Osteoblast (primary cell): Measurements from ENCODE around the gene USP54. TPM values are rescaled to one million over a fixed set of nuclear protein-coding genes. Genes with fewer than 3 reads are reported as not detected.
A peak's percentile ranks its signal among the peaks of the same experiment; 100 is the strongest.

Experiments used
- DNase-seq: peaks from one replicate; pipeline ENCODE4 v3.0.0; 2011; ENCODE audit warnings: low spot score, mixed read lengths; ENCODE audit not compliant: insufficient read length; ENCODE audit errors: missing footprints
- H2AFZ ChIP-seq: 2 replicates; pipeline ENCODE4 v1.6.0; 2011; ENCODE audit warnings: mild to moderate bottlenecking, low read length
- H3K27ac ChIP-seq: 2 replicates; pipeline ENCODE4 v1.5.1; 2011; ENCODE audit warnings: mild to moderate bottlenecking, low read depth, low read length, moderate library complexity
- H3K27me3 ChIP-seq: 2 replicates; pipeline ENCODE4 v1.6.0; 2012; ENCODE audit warnings: mild to moderate bottlenecking, control low read depth, inconsistent platforms, low read length, moderate library complexity; ENCODE audit not compliant: insufficient read depth
- H3K36me3 ChIP-seq: 2 replicates; pipeline ENCODE4 v1.5.1; 2011; ENCODE audit warnings: mild to moderate bottlenecking, low read length, control low read depth, moderate library complexity; ENCODE audit not compliant: insufficient read depth
- H3K4me1 ChIP-seq: 2 replicates; pipeline ENCODE4 v1.5.1; 2011; ENCODE audit warnings: mild to moderate bottlenecking, low read length, control low read depth, moderate library complexity; ENCODE audit not compliant: insufficient read depth
- H3K4me2 ChIP-seq: 2 replicates; pipeline ENCODE4 v1.6.0; 2011; ENCODE audit warnings: mild to moderate bottlenecking, low read length; ENCODE audit not compliant: insufficient read depth
- H3K4me3 ChIP-seq: fragments of 200-600 bp; sonication (generic); 3 replicates; pipeline ENCODE4 v1.5.1; 2012; ENCODE audit warnings: mild to moderate bottlenecking, low read length, inconsistent platforms; ENCODE audit not compliant: insufficient read depth
- H3K79me2 ChIP-seq: 2 replicates; pipeline ENCODE4 v1.6.0; 2012; ENCODE audit warnings: mild to moderate bottlenecking, low read length, control low read depth, inconsistent platforms; ENCODE audit not compliant: insufficient read depth
- H3K9me3 ChIP-seq: 2 replicates; pipeline ENCODE4 v1.5.1; 2011; ENCODE audit warnings: low read depth, low read length, control low read depth
- H4K20me1 ChIP-seq: 2 replicates; pipeline ENCODE4 v1.6.0; 2012; ENCODE audit warnings: mild to moderate bottlenecking, low read length, control low read depth; ENCODE audit not compliant: insufficient read depth
- total RNA-seq: library from RNA; depleted of rRNA; stranded (reverse); fragments of >200 nt; gene quantifications from 2 replicates; pipeline ENCODE4 v1.2.3, GENCODE V29; 2012
- TF ChIP-seq, protein P1 (sequence below): IDR thresholded peaks from 2 replicates; pipeline ENCODE4 v1.5.1; 2011; ENCODE audit warnings: mild to moderate bottlenecking, low read depth, low read length, moderate library complexity; ENCODE audit errors: extremely low read depth

USP54 gene
- total RNA-seq, 1 donor, result 25.0 TPM

DNA sequence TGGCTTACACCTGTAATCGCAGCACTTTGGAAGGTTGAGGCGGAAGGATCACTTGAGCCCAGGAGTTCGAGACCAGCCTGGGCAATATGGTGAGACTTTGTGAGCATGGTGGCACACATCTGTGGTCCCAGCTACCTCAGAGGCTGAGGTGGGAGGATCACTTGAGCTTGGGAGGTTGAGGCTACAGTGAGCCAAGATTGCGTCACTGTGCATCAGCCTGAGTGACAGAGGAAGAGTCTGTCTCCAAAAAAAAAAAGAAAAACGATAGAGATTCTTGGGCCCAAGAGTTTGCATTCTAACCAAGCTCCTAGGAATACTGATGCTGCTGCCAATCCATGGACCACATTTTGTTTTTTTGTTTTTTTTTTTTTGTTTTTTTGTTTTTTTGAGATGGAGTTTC, 38.0 kb upstream of the USP54 start:
- Histone ChIP-seq H3K27me3 (no peaks in the 10 kb centered on the region), H3K9me3 (no peaks in the 10 kb centered on the region), H2AFZ (no peak overlapping the region), H3K79me2 (peaks cover 7% of the 10 kb centered on the region), H4K20me1 (no peaks in the 10 kb centered on the region), H3K4me3 (no peak overlapping the region), H3K4me2 (no peak overlapping the region), H3K4me1 (peaks cover 5% of the 10 kb centered on the region), H3K27ac (no peak overlapping the region), H3K36me3 (no peaks in the 10 kb centered on the region)
- DNase-seq, result no peak
- TF ChIP-seq, protein P1, sequence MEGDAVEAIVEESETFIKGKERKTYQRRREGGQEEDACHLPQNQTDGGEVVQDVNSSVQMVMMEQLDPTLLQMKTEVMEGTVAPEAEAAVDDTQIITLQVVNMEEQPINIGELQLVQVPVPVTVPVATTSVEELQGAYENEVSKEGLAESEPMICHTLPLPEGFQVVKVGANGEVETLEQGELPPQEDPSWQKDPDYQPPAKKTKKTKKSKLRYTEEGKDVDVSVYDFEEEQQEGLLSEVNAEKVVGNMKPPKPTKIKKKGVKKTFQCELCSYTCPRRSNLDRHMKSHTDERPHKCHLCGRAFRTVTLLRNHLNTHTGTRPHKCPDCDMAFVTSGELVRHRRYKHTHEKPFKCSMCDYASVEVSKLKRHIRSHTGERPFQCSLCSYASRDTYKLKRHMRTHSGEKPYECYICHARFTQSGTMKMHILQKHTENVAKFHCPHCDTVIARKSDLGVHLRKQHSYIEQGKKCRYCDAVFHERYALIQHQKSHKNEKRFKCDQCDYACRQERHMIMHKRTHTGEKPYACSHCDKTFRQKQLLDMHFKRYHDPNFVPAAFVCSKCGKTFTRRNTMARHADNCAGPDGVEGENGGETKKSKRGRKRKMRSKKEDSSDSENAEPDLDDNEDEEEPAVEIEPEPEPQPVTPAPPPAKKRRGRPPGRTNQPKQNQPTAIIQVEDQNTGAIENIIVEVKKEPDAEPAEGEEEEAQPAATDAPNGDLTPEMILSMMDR, result no peak

DNA sequence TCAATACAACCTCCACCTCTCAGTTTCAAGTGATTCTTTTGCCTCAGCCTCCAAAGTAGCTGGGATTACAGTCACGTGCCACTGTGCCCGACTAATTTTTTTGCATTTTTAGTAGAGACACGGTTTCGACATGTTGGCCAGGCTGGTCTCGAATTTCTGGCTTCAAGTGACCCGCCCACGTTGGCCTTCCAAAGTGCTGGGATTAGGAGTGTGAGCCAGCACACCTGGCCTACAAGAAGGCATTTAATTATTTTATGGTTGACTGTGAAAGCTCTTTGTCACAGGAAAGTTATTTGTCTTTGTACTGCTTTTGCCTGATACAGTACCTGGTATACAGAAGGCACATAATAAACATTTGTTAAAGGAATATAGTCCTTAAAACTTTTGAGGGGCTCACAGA, 37.3 kb upstream of the USP54 start:
- Histone ChIP-seq H3K27ac (no peak overlapping the region), H4K20me1 (no peaks in the 10 kb centered on the region), H3K4me2 (no peak overlapping the region), H3K9me3 (no peaks in the 10 kb centered on the region), H3K4me3 (no peak overlapping the region), H3K79me2 (peaks cover 7% of the 10 kb centered on the region), H3K36me3 (no peaks in the 10 kb centered on the region), H3K27me3 (no peaks in the 10 kb centered on the region), H2AFZ (no peak overlapping the region), H3K4me1 (peaks cover 5% of the 10 kb centered on the region)
- TF ChIP-seq, protein P1, result no peak
- DNase-seq, result no peak

DNA sequence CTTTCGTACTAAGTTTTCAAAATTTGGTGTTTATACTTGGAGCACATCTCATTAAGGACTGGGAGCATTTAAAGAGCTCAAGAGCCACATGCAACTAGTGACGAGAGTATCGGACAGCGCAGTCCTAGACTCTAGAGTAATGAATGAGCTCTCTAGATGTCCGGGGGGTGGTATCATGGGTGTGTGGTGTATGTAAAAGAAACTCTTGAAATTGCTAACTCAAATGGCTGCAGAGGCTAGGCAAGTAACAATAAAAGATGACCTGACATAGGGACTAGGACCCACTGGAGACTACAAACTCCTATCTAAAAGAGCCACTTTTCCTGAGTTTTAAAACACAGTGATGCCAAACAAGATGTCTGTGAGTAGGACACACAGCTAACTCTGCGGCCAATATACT, 36.2 kb upstream of the USP54 start:
- Histone ChIP-seq H3K4me2 (no peak overlapping the region), H3K36me3 (no peaks in the 10 kb centered on the region), H2AFZ (no peak overlapping the region), H3K4me1 (peaks cover 5% of the 10 kb centered on the region), H3K79me2 (peaks cover 7% of the 10 kb centered on the region), H4K20me1 (no peaks in the 10 kb centered on the region), H3K4me3 (no peak overlapping the region), H3K27me3 (no peaks in the 10 kb centered on the region), H3K27ac (no peak overlapping the region), H3K9me3 (no peaks in the 10 kb centered on the region)
- TF ChIP-seq, protein P1, result no peak
- DNase-seq, result no peak

GRCh38 chr10:73625884-73626752, 35.0 kb upstream of the USP54 start:
- no peaks in the 10 kb centered on the region for H3K27me3 ChIP-seq
- peaks cover 7% of the 10 kb centered on the region for H3K79me2 ChIP-seq
- H3K27ac ChIP-seq, result peak overlapping the region; percentile 92
- peak overlapping the region; percentile 98 for H3K4me3 ChIP-seq
- peak overlapping the region; percentile 97 for H3K4me2 ChIP-seq
- H3K36me3 ChIP-seq, result no peaks in the 10 kb centered on the region
- H3K9me3 ChIP-seq, result no peaks in the 10 kb centered on the region
- TF ChIP-seq, protein P1, result no peak
- peaks cover 5% of the 10 kb centered on the region for H3K4me1 ChIP-seq
- DNase-seq, result peak; percentile 97
- H2AFZ ChIP-seq, result peak overlapping the region; percentile 96
- no peaks in the 10 kb centered on the region for H4K20me1 ChIP-seq
